GM12801 (cell line): Measurements from ENCODE around the gene CAP2.

Source experiments
- CTCF ChIP-seq: IDR thresholded peaks from one replicate; pipeline ENCODE4 v1.5.1; 2011; ENCODE audit warnings: control low read depth; ENCODE audit not compliant: insufficient read length; ENCODE audit errors: extremely low read depth

The CAP2 gene

GRCh38 chr6:17589406-17590096 lies 196.2 kb downstream of the CAP2 start:
- no peak for TF ChIP-seq CTCF

- no peak for TF ChIP-seq CTCF
Observed at GRCh38 chr6:17591287-17591686, 197.9 kb downstream of the CAP2 start.

GRCh38 chr6:17593246-17593645 lies 199.9 kb downstream of the CAP2 start:
- TF ChIP-seq CTCF = no peak

- no peak for TF ChIP-seq CTCF
Observed at GRCh38 chr6:17596085-17596484, 202.7 kb downstream of the CAP2 start.

- TF ChIP-seq CTCF = no peak
Observed at GRCh38 chr6:17599877-17600526, 206.6 kb downstream of the CAP2 start, which contains the start of gene FAM8A1. Gene FAM8A1, plus strand, starts transcription at chr6:17600302. Its CDS starts 108 bp downstream, at chr6:17600410.

- TF ChIP-seq CTCF = no peak
Observed at GRCh38 chr6:17600527-17601385, 207.4 kb downstream of the CAP2 start.

GRCh38 chr6:17601386-17601703 lies 207.9 kb downstream of the CAP2 start:
- TF ChIP-seq CTCF = no peak
